HG03039 (cell line): ENCODE data around the gene GNG4.
A peak's percentile ranks its signal among the peaks of the same experiment; 100 is the strongest.
"Not testable (repeated sequence)": the region's sequence is repeated elsewhere in the genome, so short reads cannot be mapped to it uniquely, and the experiment has no call there.

Experiments
- ATAC-seq: cut with Tn5 transposase; IDR thresholded peaks from one replicate; pipeline ENCODE4 v1.9.1; 2021; ENCODE audit warnings: mild to moderate bottlenecking, moderate library complexity; ENCODE audit not compliant: unreplicated experiment

Gene GNG4

DNA sequence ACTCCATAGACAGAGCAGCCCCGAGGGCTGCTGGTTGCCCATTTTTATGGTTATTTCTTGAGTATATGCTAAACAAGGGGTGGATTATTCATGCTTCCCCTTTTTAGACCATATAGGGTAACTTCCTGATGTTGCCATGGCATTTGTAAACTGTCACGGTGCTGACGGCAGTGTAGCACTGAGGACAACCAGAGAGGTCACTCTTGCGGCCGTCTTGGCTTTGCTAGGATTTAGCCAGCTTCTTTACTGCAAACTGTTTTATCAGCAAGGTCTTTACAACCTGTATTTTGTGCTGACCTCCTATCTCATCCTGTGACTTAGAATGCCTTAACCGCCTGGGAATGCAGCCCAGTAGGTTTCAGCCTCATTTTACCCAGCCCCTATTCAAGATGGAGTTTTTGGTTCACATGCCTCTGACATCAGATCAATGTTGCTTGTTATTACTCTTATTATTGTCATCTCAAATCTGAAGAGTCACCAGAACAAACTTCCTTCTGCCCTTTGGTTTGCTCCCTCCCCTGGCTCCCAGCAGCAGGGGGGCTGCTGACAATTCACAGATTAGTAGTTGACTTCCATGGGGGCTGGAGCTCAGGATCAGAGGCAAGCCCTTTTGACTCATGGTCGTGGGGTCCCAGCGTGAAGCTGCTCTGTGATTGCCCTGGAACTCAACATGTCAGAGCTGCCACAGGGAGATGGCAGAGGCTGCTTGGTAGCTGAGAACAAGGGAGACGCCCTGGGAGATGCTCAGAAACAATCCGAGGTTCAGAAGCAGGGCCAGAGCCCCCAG is 103.0 kb downstream of the GNG4 start:
- ATAC-seq, result not testable (repeated sequence)

DNA sequence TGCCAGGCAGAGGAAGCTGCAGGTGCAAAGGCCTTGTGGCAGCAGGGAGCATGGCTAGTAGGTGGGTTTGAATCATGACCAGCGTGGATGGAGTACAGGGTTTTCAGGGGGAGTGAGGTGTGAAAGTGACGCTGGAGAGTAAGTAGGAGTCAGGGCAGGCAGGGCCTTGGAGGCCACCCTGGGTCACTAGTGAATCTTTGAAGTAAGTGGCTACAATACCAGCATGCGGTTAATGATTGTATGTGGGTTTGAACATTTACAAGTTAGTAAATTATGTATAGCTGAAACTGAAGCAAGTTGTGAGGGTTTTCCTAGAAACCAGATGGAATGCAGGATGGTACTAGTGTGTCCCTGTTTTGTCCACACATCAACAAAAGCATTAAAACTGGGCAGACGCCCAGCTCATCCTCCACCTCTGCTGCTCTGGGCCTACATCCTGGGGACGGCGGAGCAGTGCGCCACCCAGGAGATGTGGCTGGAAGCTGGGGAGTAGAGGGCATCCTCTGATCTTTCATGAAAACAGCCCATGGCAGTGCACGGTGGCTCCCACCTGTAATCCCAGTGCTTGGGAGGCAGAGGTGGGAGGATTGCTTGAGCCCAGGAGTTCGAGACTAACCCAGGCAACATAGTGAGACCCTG is 104.2 kb downstream of the GNG4 start:
- ATAC-seq, result no peak

DNA sequence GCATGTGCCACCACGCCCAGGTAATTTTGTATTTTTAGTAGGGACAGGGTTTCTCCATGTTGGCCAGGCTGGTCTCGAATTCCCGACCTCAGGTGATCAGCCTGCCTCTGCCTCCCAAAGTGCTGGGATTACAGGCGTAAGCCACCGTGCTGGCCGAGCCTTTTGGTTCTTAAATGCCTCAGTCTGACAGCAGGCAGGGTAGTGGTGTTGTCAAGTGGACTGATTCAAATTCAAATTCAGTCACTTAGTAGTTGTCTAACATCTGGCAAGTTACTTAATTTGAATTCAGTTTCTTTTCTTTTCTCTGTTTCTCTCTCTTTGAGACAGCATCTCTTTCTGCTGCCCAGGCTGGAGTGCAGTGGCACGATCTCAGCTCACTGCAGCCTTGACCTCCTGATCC is 106.7 kb downstream of the GNG4 start:
- ATAC-seq, result not testable (repeated sequence)

DNA sequence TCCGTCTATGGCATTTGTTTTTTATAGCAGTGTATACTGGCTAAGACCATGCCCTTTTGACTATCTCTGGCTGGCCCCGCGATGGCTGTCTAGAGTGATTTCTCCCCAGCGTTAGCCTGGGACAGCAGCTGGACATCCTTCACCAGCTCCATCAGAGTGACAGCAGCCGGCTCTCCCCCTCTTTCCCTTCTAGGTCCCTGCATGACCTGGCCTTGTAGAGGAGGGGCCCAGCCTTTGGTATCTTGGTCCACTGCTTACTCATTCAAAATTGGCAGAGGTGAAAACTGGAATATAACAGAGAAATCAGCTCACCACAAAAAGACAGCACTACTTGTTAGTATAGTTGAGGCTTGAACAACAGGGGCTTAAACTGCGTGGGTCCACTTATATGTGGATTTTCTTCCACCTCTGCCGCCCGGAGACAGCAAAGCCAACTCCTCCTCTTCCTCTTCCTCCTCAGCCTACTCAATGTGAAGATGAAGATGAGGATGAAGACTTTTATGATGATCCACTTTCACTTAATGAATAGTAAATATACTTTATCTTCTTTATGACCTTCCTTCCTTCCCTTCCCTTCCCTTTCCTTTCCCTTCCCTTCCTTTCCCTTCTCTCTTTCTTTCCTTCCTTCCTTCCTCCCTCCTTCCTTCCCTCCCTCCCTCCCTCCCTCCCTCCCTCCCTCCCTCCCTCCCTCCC is 116.0 kb downstream of the GNG4 start:
- no peak for ATAC-seq

DNA sequence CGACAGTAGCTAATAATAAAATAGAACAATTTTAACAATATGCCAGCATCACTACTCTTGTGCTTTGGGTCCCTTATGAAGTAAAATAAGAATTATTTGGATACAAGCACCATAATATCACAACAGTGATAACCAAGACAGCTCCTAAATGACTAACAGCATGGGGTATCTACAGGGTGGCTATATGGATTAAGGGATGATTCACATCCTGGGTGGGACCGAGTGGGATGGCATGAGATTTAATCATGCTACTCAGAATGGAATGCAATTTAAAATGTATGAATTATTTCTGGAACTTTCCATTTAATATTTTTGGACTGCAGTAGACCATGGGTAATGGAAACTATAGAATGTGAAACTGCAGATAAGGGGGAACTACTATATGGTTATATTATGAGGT is 117.2 kb downstream of the GNG4 start:
- ATAC-seq, result no peak

DNA sequence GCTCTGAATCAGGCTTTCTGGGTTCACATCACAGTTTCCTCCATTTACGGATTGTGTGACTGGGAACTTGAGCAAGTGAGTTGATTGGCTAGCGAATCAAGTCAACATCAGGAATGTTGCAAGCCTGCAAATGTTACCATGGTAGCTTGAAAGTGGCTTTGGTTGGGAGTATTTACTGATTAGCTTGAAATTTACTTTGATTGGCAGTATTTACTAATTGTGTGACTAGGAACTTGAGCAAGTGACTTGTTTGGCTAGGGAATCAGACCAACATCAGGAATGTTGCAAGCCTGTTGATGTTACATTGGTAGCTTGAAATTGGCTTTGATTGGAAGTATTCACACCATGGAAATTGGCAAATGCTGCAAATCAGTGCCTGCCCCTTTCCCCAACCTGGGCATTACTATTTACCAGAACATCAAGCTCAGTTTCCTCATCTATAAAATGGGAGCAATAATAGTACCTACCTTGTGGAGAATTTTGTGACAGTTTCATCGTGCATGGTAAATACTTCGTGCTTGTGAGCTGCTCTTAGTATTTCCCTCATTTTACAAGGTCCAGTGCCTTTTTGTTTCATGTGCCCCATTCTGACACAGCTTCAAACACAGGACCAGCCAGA is 122.3 kb downstream of the GNG4 start:
- ATAC-seq, result no peak

DNA sequence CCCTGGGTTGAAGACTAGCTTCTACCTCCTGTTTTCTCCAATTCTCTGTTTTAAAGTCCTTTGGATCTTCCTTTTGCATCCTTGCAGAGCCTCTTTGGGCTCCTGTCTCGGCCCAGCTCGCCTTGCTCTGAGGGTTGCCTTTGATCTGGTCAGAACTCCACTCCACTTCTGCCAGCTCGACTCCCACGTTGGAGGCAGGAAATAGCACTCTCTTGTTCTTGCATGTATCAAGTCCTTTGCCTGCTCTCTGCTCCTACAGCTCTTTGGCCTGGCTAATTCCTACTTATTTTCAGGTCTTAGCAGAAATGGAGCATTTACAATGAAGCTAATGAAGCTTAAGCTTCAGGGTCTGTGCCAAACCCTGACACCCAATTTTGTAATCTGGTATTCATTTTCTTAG is 124.3 kb downstream of the GNG4 start:
- ATAC-seq, result no peak

DNA sequence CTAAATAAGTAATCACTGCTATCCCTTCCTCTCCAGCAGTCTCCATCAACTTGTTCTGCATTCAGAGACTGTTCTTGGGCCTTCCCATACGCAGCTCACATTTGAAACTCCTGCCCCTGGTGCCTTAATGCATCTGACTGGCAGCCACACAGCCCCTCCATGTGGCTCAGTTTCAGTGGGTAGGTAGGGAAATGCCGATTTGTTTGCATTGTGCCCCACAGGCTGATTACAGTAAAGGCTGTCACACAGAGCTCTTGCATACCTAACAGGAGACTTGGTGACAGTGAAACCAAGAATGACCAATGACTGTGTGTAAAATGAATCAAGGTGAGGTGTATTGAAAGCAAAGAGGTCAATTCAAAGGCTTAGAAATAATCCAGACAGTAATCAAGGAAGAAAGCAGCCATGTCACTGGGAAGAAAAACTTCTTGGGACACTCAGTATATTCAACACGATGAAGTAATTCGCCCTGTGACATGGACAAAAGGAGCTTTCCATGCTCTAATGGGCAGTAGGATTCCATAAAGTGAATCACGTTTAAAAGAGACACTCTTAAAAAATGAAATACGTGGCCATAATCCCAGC is 132.6 kb downstream of the GNG4 start:
- no peak for ATAC-seq

DNA sequence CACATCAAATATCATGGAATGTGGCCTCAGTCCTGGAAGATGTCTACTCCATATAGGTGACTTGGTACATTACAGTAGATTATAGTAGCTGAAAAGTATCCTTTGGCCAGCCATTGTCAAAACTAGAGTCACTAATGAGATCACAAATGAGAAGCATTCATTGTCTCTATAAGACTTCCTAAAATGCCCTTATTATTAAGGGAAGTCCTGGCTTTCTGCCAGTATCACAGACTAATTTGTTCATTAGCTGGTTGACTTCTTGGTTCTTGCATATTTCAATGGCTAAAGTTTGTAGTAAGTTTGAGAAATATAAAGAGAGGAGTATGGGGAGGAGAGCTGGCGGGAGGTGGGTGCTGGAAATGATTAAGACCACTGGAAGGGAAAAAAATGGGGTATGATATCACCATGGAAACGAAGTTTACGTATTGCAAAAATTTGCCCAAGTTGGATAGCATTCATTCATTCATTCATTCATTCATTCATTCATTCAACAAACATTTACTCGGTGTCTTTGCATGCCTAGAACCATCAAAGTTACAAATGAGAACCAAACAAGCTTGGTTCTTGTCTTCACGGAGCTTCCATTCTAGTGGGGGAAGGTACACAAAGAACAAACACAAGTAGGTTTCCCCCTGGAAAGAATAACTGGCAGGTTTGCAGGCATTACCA is 133.6 kb downstream of the GNG4 start:
- ATAC-seq, result no peak

DNA sequence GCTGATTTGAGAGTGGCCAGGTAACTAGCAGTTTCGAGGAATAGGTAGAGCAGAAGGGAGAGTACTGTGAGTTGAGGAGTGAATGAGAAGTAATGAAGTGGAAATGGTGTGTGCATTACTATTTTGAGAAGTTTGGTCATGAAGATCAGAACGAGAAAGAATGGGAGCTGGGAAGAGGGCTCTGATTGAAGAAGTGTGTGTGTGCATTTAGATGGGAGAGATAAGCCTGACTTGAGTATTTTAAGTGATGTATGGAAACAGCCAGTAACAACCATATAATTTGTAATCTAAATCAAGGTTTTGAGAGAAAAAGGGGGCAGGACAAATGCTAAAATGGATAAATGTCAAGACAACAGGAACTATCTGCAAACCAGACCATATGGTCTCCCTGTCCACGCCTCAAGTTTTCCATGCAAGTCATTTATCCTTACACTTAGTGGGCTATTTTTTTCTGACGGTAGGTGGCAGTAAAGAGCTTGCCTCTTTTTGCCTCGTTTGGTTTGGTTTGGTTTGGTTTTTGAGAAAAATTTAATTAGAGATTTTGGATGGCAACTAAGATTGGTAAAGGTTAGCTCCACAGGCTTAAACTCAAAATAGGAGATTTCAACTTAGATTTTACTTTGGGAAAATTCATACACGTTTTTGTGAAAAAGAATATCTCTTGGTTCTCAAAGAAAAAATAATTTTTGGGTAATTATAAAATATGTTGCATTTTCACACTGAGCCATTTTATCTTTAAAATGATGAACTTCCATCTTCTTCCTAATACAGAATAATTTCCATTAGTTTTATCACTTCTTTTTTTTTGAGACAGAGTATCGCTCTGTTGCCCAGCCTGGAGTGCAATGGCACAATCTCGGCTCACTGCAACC is 135.9 kb downstream of the GNG4 start:
- ATAC-seq, result no peak

DNA sequence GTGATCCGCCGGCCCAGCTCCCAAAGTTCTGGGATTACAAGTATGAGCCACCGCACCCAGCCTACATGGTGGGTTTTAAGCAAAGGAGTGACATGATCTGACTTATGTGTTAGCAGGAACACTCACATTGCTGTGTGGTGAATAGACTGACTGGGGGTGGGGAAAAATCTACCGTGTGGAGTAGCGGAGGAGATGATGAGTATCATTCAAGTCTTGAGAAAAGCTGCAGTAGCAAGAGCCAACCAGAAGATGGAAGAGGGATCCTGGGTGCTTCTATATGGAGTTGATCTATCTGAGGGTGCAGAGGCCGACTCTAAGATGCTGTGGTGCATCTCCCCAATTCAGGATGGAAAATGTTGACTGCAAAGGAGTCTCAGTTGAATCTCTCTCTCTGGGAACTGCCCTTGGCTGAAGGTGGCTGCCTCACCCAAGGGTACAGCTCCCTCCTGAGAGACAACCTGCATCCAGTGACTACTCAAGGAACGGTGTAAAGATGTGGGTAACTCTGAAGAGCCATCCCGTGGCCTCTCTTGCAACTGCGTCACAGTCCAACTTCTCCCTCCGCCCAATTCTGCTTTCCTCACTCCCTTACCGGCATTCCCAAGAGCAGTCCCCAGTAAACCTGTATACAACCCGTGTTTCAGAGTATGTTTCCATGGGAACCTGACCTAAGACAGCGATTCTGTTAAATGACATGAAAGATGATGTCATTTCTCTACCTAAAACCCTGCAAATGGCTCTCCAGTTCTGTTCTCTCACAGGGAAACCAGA is 137.9 kb downstream of the GNG4 start:
- no peak for ATAC-seq

DNA sequence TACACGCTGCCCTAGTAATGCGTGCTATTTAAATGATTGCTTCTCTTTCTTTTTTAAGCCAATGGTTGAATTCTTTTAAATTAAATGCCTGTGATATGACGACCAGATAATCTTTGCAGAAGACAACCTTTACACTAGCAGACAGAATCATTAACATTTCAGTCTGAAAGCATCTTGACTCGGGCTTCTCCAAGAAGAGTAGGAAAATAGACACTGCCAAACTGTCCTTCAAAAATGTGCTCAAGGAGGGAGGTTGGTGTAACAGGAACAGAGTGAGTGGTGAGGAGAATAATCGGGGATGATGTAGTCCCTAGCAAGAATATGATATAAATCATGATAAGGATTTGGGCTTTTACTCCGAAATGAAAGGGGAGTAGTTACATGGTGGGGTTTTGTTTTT is 138.8 kb downstream of the GNG4 start:
- ATAC-seq, result no peak

DNA sequence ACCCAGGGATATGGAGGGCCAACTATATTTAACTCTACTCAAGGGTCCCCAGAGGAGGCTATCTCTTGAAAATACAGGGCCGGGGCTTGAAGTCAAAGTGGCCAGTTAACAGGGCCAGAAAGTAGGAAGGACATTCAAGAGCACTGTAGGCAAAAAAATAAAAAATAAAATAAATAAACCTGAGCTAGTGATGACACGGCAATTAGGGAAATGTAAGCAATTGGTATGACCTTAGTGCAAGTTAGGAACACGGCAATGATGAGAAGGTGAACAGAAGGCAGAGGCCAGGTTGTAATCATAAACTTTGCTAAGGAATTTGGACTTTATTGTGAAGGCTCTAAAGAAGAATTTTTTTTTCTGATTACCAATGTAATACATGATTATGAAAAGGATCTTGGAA is 142.0 kb downstream of the GNG4 start:
- ATAC-seq, result no peak

DNA sequence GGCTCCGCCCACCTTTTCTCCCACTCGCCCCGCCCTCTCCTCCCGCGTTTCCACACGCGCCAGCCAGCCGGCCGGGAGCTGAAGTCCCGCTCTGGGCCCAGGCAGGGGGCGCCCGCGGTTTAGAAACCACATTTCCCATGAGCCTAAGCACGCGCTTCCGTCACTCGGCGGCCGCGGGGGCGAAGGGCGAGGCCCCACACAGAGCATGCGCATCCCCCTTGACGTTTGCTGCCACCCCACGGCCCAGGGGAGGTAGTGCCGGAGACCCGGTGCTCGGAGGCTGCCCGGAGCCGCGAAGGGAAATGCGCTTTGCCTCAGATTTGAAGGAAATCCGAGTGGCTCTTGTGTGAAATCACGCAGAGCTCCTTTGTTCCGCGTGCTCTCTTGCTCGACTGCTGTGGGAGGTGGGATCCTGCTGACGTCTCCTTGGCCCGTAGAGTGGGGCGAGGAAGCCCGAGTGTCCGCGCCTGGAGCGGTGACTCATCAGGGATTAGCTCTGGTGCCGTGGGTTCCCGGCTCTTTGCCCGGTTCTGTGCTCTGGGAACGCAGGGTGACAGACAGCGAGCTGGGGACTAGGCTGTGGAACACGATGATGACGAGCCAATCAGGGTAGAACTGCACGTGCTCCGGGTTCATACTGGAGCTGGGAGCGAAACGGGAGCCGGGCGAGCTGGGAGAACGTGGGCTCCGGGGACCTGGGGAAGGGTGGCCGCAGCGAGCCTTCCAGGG is 144.9 kb downstream of the GNG4 start:
- ATAC-seq, result peak; percentile 69

DNA sequence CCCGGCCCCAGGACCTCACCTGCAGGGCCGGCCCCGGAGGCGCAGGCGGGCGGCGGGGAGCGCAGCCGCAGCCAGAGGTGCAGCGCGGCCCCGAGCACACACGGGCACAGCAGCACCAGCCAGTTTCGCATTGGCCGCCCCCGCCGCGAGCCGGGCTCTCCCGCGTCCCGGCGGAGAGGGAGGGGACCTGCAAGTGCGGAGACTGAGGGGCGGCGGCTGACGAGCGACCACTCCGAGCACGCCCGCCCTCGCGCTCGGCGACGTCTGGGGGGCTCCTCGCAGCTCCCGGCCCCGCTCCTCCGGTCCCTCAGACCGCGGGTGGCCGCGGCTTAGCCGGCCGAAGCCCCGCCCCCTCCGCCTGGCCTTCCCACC is 145.5 kb downstream of the GNG4 start, which contains the start of gene B3GALNT2:
Gene B3GALNT2, minus strand, starts transcription at position 331 of the 372 bp plus-strand sequence. Its CDS starts 200 bp downstream, at position 131.
- peak; percentile 35 for ATAC-seq

DNA sequence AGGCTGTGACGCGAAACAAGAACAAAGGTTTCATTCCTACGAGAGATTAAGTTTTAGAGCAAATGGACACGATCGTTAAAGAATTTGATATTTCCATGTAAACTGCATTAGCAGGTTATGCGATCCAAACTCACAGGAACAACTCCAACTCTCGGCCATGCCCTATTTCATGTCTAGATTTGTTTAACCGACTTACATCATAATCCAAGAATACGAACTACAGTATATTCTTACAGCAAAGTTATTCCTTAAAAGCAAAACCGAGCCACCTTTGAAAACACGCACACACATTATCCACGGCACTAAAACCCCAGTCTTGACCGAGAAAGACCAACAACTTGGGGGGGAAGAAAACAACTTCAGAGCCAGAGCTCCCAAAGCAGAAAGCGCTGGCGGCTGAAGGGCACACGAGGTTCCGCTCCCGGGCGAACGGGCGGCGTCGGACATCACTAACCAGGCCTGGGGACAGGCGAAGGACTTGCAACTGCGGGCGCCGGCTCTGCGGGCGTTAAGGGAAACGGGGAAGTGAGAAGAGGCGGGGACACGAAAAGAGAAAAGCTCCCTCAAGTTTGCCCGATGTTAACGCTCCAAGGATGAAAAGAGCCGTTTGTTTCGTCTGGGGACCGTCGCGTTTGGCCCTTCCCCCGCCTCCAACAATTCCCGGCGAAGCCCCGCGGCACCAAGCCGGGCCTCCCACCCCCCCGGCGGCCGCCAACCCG is 146.0 kb downstream of the GNG4 start:
- peak; percentile 8 for ATAC-seq

DNA sequence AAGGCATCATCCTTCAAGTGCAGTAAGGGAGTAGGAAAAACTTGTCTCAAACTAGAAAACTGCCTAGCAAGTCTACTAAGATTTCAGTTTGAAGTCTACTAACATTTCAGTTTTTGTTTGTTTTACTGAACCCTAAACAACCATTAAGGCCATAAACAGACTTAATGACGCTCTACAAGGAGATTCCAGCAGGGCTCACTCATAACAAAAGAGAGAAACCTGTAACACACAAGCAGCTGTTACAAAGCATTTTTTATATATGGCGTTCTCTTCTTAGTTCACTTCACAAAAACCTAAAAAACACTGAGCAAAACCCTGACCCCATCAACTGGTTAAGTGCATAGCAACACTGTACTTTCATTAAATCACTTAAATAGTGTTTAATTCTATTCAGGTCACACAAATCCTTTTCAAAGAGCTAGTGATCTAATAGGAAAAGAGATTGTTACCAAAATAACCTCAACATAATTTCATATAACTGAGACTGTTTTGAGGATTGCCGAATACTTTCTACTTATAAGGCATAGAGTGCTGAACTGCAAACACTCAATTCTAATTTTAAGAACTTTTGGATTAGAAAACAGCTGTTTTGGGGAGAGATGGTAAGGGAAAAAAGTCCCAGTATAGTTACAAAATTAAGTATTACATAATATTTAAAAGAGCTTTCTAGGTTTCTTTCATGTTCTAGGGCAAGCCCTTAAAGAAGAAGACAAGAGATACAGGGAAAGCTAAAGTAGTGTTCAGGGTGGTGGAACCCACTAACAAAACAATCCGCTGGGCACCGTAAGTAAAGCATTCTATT is 146.8 kb downstream of the GNG4 start:
- ATAC-seq, result no peak
